GM18858 (cell line): Measurements from ENCODE around the gene GDPD5.

Source experiments
- ATAC-seq: cut with Tn5 transposase; IDR thresholded peaks from one replicate; pipeline ENCODE4 v1.9.1; 2021; ENCODE audit not compliant: unreplicated experiment

GDPD5 gene, protein sequence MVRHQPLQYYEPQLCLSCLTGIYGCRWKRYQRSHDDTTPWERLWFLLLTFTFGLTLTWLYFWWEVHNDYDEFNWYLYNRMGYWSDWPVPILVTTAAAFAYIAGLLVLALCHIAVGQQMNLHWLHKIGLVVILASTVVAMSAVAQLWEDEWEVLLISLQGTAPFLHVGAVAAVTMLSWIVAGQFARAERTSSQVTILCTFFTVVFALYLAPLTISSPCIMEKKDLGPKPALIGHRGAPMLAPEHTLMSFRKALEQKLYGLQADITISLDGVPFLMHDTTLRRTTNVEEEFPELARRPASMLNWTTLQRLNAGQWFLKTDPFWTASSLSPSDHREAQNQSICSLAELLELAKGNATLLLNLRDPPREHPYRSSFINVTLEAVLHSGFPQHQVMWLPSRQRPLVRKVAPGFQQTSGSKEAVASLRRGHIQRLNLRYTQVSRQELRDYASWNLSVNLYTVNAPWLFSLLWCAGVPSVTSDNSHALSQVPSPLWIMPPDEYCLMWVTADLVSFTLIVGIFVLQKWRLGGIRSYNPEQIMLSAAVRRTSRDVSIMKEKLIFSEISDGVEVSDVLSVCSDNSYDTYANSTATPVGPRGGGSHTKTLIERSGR

DNA sequence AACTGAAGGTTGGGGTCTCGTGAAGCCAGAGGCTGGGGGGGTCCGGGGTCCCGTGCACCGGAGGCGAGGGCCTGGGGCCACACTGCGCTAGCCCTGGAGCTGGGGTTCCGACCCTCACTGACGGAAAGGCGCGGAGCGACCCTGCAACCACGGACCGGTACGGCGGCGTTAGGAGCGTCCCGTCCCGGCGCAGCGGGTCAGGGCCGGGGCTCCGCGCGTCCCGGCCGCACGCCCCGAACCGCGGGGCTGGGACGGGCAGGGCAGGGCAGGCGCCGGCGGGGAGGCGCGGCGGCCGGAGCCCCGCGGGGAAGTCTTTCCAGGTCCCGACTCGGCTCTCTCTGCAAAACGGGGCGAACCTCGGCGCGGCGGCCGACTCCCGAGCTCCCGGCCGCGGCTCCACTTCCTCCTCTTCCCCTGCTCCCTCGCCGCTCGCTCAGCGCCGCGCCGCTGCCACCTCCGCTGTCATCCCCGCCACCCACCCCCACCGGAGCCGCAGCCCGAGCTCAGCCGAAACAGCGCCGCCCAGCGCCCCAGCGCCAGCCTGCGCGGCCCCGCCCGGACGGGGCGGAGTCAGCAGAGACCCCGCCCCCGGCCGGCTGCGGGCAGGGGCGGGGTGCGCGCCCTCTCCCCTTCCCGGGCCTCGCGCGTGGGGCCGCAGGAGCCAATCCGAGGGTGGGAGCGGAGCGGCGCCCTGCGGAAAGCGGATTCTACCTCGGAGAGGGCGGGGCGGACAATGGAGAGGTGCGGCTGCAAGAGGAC, at the start of gene GDPD5:
TSS of gene GDPD5 (minus strand) at position 509 of the 759 bp plus-strand sequence. CDS start 48,206 bp downstream, outside the sequence.
- peak; percentile 60 for ATAC-seq

DNA sequence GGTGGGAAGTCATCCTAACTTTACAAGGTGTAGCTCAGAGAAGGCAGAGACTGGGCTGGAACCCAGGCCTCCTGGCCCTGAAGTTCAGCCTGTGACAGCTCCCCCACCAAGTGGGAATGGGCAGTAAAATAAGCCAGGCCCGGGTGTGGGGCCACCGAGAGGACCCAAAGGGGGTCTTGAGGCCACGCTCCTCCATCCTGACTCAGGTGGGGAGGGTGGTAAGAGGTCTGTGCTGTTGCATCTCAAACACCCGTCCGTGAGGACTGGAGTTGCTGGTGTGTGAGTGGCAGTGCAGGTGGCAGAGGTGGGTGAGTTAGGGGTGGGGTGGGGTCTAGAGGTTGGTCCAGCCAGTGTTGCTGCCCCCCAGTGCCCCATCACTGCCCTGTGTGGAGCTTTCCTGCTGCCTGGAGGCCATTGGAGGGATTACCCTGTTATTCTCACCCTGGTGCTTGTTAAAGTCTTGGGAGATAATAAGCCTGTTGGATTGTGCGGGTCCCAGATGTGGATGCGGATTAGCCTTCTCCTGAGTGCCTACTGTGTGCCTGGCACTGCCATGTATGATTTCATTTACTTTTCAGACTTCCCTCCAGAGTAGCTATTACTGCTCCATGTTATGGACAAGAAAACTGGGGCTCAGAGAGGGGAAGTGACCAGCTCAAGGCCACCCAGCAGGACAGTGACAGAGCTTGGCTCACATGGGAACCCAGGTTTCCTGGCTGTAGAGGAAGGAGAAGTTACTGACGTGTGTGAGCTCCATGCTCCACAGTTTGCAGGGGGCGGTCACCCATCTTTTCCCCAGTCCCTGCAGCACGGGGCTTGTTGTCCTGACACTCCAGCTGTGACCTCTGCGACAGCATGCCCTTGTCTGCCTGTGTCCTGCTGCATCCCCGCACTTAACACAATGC, 49.2 kb upstream of the GDPD5 start:
- ATAC-seq = no peak

DNA sequence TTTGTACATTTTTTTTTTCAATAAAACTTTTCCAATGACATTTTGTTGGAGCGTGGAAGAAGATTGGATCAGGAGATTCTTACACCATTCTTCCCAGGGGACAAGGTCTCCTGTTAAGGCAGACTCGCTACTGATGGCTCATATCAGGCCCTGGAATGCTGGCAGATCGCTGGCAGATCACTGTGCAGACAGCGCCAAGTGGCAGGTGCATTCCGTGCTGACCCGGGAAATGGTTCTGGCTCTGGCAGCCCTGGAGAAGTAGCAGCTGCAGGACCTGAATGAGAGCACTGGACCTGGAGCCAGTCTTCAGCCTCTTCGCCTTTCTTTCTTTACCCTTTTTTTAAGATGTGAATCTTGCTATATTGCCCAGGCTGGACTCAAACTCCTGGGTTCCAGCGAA, 47.0 kb upstream of the GDPD5 start:
- ATAC-seq = no peak

DNA sequence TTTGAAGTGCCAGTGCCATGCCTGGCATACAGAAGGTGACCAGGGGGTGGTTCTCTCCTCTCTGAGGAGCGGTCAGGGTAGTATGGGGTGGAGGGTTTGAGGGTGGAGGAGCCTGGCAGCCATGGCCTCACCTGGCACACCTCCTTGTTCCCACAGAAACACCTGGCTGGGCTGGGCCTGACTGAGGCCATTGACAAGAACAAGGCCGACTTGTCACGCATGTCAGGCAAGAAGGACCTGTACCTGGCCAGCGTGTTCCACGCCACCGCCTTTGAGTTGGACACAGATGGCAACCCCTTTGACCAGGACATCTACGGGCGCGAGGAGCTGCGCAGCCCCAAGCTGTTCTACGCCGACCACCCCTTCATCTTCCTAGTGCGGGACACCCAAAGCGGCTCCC, 45.9 kb upstream of the GDPD5 start:
- ATAC-seq = no peak

- no peak for ATAC-seq
These were observed 44.9 kb upstream of the GDPD5 start for GRCh38 chr11:75570559-75571139.

DNA sequence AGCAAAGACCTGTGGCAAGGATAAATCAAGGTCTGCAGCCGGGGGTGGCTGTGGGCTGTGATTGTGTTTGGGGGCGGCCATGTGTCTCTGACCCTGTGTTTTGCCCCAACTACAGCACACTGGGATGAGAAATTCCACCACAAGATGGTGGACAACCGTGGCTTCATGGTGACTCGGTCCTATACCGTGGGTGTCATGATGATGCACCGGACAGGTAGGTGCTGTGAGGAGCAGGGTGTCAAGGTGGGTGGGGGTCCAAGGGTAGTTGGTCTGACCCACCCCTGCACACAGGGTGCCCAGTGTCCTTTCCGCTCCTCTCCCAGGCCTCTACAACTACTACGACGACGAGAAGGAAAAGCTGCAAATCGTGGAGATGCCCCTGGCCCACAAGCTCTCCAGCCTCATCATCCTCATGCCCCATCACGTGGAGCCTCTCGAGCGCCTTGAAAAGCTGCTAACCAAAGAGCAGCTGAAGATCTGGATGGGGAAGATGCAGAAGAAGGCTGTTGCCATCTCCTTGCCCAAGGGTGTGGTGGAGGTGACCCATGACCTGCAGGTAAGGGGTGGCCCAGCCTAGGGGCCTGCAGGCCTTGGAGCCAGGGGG, 43.0 kb upstream of the GDPD5 start:
- no peak for ATAC-seq

DNA sequence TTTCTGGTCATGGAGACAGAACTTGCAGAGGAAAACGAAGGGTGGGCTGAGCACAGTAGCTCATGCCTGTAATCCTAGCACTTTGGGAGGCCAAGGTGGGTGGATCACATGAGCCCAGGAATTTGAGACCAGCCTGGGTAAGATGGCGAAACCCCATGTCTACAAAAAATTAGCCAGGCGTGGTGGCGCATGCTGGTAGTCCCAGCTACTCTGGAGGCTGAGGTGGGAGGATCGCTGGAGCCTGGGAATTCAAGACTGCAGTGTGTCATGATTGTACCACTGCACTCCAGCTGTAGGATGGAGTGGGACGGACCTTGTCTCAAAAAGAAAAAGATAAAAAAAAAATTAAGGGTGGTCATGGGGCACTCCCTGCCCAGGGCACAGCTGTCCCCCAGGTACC, 42.2 kb upstream of the GDPD5 start:
- ATAC-seq = no peak

GRCh38 chr11:75566763-75567279, 41.1 kb upstream of the GDPD5 start:
- ATAC-seq = no peak

- ATAC-seq = no peak
These were observed 40.4 kb upstream of the GDPD5 start for GRCh38 chr11:75565916-75566762.

DNA sequence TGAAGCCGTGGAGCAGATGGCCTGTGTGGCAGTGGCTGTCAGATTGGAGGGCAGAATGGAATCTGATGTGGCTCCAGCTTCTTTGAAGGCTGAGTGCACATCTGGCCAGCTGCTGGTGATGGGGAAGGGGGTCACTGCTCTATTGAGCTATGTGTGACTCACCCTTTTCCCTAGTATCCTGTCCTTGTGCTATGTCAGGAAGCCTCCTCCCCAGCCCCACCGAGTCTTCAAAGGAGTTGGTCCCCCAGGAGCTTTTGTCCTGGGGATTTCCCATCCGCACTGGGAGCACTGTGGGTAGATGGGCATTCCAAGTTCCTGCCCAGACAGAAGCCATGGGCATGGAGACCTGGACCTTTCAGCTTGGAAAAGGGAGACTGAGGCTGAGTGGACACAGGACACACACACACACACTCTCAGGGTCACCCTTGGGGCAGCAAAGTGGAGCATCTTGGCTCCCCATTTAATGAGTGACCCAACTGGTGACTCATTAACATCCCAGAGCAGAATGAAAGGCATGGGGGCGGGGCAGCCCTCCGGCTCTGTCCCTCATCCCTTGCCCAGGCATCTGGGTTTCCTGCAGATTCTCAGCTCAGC, 39.6 kb upstream of the GDPD5 start:
- ATAC-seq = no peak

- ATAC-seq = no peak
These were observed 38.3 kb upstream of the GDPD5 start for GRCh38 chr11:75563978-75564552.

DNA sequence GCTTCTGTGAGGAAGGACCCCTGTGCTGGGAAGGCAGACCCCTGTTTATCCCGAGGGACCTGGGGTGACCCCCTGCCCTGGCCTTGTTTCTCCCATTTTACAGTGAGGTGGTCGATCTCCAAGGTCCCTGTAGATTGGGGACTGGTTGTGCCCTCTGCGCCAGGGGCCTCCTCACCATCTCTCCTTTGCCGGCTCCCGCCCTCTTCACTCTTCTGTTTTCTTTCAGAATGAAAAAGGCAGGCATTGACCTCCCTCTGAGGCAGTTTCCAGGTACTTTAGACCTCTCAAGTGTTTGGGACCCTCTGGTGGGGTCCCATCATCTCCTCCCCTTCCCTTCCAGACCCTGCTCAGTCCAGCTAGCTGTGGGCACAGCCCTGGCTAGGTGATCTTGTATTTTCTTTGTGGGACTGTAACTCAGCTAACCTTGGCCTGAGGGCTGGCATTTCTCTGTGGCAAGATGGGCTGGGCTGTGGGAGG, 37.8 kb upstream of the GDPD5 start:
- ATAC-seq = no peak

- ATAC-seq = no peak
These were observed 37.2 kb upstream of the GDPD5 start for GRCh38 chr11:75562836-75563484.

- peak; percentile 71 for ATAC-seq
These were observed 36.5 kb upstream of the GDPD5 start, which contains the start of gene SERPINH1 for GRCh38 chr11:75562048-75562835. Gene SERPINH1 (plus strand): TSS chr11:75562253. CDS start chr11:75566350, 4,097 bp downstream.

GRCh38 chr11:75561426-75562047, 35.8 kb upstream of the GDPD5 start:
- no peak for ATAC-seq

GRCh38 chr11:75560644-75561043, 34.9 kb upstream of the GDPD5 start:
- ATAC-seq = no peak
